Hematopoietic multipotent progenitor cell (in vitro differentiated cells): ENCODE data around the gene CHN2. TPM values are rescaled to one million over a fixed set of nuclear protein-coding genes. Genes with fewer than 3 reads are reported as not detected.

ENCODE experiments used
- DNase-seq, 3 donors: peaks; one replicate each; pipeline ENCODE4 v3.0.0-alpha.2; 2011 to 2015; ENCODE audit warnings: low read depth in 2 of 3, low spot score in 2 of 3
- total RNA-seq: library from RNA; depleted of rRNA; stranded (reverse); fragments of >200 nt; gene quantifications from one replicate; pipeline ENCODE4 v1.2.3, GENCODE V29; 2012

CHN2 gene
- total RNA-seq, 1 donor: 6.7 TPM

- DNase-seq: no peak
Observed at GRCh38 chr7:29216128-29216527, 21.6 kb downstream of the CHN2 start.

- DNase-seq: no peak
Observed at GRCh38 chr7:29217113-29217512, 22.5 kb downstream of the CHN2 start.

DNA sequence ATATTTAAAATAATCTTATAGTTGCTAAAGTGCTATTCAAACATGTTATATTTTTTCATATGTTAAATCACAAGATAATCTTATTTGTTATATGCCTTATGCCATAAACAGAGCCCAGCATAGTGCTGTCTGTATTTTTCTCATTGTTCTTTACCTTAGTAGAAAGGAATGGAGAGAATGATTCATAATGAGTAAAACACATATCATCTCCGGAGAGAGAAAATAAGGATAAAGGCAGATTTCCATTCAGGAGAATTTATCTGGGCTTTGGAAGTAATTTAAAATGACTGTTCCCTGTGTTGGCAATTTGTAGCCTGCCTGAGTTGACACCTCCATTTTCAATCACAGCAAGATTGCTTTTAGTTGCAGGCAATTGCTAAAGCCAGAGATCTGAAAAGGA, 30.2 kb downstream of the CHN2 start:
- no peak for DNase-seq

GRCh38 chr7:29228289-29229011, 33.9 kb downstream of the CHN2 start:
- no peak for DNase-seq

DNA sequence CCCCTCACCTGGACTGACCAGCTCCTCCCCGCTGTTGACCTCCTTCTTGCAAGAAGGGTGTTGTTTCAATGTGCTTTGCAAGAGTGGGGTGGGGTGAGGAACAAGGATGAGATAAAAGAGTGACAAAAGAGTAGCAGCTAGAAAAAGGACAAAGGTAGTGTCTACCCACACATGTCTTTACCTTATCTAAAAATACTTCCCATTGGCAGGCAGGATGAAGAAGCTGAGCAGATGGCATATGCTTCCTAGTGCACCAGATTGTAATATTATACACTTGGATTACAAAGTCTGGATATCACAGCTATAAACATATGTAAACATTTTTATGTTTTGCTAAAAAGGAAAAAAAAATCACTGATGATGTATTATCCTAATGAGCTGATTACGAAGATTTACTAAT, 34.5 kb downstream of the CHN2 start:
- DNase-seq: no peak

DNA sequence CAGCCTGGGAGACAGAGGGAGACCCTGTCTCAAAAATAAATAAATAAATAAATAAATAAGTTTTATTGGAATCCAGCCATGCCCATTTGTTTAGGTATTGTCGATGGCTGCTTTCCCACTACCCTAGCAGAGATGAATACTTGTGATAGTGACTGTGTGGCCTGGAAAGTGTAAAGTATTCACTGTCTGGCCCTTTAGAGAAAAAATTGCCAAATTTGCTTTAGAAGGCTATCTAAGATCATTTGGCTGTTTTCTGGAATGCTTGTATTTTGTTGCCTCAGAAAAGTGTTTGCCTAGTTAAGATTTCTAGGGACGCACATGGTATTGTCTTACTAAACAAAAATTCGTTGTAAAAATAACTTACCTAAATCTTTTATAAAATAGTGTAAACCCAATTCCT, 35.4 kb downstream of the CHN2 start:
- DNase-seq: no peak

- no peak for DNase-seq
Observed at GRCh38 chr7:29230871-29231345, 36.3 kb downstream of the CHN2 start.

- no peak for DNase-seq
Observed at GRCh38 chr7:29231671-29232232, 37.2 kb downstream of the CHN2 start.

DNA sequence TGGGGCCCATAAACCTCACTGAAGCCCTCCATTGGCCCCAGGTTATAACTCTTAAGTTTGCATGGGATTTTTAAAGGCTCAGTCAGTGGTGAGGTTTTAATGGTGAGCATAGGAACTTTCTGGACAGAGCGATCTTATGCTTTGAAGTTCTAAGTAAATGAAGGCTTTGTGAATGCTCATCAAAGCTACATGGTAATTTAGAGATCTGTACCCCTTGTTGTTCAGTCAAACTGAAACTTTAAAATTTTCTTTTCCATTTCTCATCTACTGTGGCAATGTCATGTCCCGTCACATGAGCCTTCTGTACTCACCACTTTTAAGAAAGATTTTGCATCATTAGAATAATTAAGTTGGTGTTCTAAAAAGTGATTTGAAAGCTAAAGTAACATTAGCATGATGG, 39.9 kb downstream of the CHN2 start:
- no peak for DNase-seq

DNA sequence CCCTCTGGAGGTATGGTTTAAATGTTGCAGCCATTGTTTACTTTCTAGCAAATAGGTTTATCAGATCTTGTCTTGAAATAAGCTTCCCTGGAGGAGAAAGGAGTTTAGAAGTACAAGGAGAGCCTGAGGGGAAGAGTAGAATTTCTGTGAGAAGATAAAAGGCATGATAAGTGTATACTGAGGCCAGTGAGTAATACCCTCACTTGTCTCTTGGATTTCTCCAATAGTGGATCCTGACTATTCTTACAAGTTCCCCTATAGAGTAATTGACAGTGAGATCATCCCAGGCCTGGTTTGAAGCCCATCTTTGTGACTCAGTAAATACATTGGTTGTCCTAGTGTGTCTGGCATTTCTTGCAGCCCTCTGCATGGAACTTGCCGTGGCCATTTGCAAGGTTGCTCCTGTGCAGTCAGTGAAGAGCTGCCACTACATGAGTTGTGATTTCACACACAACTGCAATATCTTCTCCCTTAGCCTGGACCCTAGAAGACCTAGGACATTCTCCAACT, 41.6 kb downstream of the CHN2 start:
- DNase-seq: no peak

GRCh38 chr7:29236649-29237048, 42.1 kb downstream of the CHN2 start:
- DNase-seq: no peak

DNA sequence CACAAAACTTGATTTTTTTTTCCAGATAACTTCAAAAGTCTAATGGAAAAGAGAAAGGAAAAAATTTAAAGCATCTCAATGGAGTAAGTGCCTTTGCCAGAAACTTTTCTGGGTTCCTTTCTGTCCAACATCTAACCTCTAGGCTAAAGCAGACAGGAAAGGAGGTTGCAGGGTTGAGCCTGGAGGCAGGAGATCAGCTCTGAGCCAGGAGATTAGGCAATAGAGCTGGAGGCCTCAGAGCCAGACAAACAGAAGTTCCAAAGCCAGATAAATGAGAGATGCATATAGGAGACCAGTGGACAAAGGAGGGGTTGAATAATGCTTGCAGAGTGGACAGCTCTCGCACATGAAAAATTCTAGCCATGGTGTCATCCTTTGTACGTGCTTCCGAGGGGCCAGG, 42.9 kb downstream of the CHN2 start:
- no peak for DNase-seq

DNA sequence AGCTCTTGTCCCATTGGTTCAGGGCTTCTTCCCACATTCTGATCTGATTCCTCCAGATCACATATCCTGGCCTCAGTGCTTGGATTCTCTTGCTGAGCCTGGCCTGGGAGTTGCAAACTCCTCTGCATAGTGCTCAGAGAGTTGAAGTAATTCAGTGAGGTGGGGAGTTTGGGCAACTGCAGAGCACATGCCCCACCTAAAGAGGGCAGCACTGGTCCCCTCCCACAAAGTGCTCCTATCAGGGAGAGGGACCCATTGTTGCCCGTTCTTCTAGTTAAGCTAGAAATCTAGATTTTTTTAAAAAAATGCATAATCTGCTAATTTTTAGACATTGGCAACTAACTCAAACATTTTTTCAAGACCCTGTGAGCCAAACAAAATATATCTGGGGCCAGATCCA, 45.1 kb downstream of the CHN2 start:
- DNase-seq: peak in 1 of 3 donors; percentile 50

- no peak for DNase-seq
Observed at GRCh38 chr7:29242265-29242664, 47.7 kb downstream of the CHN2 start.

DNA sequence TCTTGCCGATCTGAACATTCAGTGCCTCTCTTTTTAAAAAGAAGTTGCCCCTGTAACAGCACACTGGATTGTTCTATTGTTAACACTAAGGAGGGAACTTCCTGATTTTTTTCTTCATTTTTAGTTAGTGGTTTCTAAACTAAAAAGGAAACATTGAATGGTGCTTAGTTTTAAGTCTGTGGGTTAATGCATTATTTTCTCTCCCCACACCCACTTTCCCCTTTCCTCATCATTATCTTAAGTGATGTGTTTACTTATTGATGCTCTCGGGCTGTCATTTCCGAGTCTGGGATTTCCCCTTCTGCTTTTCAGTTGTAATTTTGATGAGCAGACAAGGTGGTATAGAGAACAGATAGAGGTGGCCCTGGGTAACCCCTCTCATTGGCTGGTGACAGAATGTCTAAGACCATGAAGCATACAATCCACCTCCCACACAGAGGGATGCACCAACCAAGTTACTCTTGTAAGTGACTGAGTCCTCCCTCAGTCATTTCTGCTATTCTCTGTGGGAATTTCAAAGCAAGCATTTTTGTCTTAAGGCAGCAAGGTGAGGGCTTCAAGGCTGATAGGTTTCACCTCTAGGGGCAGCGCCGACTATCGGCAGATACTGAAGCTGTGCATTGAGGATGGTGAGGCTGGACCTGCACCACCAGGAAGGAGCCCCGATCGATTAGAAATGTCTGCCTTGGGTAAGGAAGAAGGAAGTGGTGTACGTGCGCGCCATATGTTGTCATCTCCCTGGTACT, 49.5 kb downstream of the CHN2 start:
- DNase-seq: peak in 2 of 3 donors; percentile 47 to 59

- peak in 1 of 3 donors; percentile 55 for DNase-seq
Observed at GRCh38 chr7:29247224-29247962, 52.8 kb downstream of the CHN2 start.

GRCh38 chr7:29247963-29248236, 53.3 kb downstream of the CHN2 start:
- no peak for DNase-seq

DNA sequence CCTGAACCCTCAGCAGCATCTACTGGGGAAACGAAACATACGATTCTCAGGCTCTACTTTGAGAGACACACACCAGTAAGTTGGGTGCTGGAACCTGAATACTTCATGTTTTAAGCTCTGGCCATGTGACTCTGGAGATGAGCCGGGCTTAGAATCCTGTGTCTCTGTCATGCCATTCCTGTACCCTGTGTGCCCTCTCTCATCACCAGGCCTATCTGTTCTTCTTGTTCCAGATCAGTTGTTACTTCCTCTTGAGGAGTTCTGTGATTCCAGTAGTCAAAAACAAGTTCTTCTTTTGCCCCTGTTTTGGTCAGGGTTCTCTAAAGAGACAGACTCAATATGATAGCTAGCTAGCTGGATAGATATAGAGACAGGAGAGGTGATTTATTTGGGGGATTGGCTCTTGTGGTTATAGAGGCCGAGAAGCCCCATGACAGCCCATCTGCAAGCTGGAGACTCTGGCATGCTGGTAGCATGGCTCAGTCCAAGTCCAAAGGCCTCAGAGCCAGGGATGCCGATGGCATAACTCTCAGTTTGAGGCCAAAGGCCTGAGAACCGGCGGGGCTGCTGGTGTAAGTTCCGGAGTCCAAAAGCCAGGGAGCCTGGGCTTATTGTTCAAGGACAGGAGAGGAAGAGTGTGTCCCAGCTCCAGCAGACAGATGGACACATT, 54.3 kb downstream of the CHN2 start:
- peak in 1 of 3 donors; percentile 22 for DNase-seq

- no peak for DNase-seq
Observed at GRCh38 chr7:29249383-29249750, 54.8 kb downstream of the CHN2 start.

- DNase-seq: no peak
Observed at GRCh38 chr7:29249860-29250259, 55.3 kb downstream of the CHN2 start.

DNA sequence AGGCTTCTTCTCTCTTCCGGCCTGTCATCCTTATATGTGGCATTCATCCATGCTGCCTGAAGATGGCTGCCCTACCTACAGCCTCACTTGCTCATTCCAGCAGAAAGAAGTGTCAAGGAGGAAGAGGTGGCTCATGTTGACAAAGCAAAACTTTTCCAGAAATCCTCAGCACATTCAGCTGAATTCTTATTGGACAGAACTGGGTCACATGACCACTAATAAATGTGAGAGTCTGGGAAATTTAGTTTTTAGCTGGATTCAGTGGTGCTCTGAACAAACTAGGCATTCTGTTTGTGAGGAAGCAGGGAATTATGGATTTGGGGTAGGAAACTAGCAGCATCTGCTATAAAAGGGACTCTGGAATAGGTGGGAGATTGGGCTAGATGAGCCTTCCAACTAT, 58.6 kb downstream of the CHN2 start:
- no peak for DNase-seq
